ENCODE measurements around the gene MOCOS. TPM values are rescaled to one million over a fixed set of nuclear protein-coding genes. Genes with fewer than 3 reads are reported as not detected.

The MOCOS gene
- total and polyA plus RNA-seq, 2 experiments from 2014 or later = 0.27 to 0.60 TPM

GRCh38 chr18:36247036-36247435, 59.7 kb downstream of the MOCOS start:
- H3K27ac ChIP-seq = no peak overlapping the region
- H3K27me3 ChIP-seq = no peaks in the 10 kb centered on the region
- DNase-seq (ENCODE audit: low read depth in 1 of 2, low spot score in 1 of 2) = no peak
- no peaks in the 10 kb centered on the region for H3K9me3 ChIP-seq (ENCODE audit: low read depth)
- H3K4me1 ChIP-seq (ENCODE audit: low read depth) = no peaks in the 10 kb centered on the region
- TF ChIP-seq CTCF (IDR thresholded peaks at IDR 0.05; ENCODE audit: low read depth, low read length) = no peak
- no peak overlapping the region for H3K4me3 ChIP-seq
- H3K36me3 ChIP-seq = no peaks in the 10 kb centered on the region

GRCh38 chr18:36249392-36249791, 62.1 kb downstream of the MOCOS start:
- H3K36me3 ChIP-seq = no peaks in the 10 kb centered on the region
- H3K27ac ChIP-seq = no peak overlapping the region
- H3K4me3 ChIP-seq = no peak overlapping the region
- no peaks in the 10 kb centered on the region for H3K9me3 ChIP-seq (ENCODE audit: low read depth)
- no peaks in the 10 kb centered on the region for H3K27me3 ChIP-seq
- peaks cover 4% of the 10 kb centered on the region for H3K4me1 ChIP-seq (ENCODE audit: low read depth)
- no peak for TF ChIP-seq CTCF (IDR thresholded peaks at IDR 0.05; ENCODE audit: low read depth, low read length)
- DNase-seq (ENCODE audit: low read depth in 1 of 2, low spot score in 1 of 2) = no peak

GRCh38 chr18:36250827-36251226, 63.5 kb downstream of the MOCOS start:
- no peak for TF ChIP-seq CTCF (IDR thresholded peaks at IDR 0.05; ENCODE audit: low read depth, low read length)
- no peaks in the 10 kb centered on the region for H3K36me3 ChIP-seq
- no peaks in the 10 kb centered on the region for H3K9me3 ChIP-seq (ENCODE audit: low read depth)
- no peak overlapping the region for H3K27ac ChIP-seq
- H3K4me3 ChIP-seq = no peak overlapping the region
- H3K27me3 ChIP-seq = no peaks in the 10 kb centered on the region
- DNase-seq (ENCODE audit: low read depth in 1 of 2, low spot score in 1 of 2) = no peak
- H3K4me1 ChIP-seq (ENCODE audit: low read depth) = peaks cover 4% of the 10 kb centered on the region

- Histone ChIP-seq H3K27me3 (no peaks in the 10 kb centered on the region), H3K4me1 (ENCODE audit: low read depth) (peaks cover 4% of the 10 kb centered on the region), H3K4me3 (no peak overlapping the region), H3K27ac (peak overlapping the region; percentile 27), H3K9me3 (ENCODE audit: low read depth) (no peaks in the 10 kb centered on the region), H3K36me3 (no peaks in the 10 kb centered on the region)
- TF ChIP-seq CTCF (IDR thresholded peaks at IDR 0.05; ENCODE audit: low read depth, low read length) = no peak
- peak in 1 of 2 donors; percentile 40 for DNase-seq (ENCODE audit: low read depth in 1 of 2, low spot score in 1 of 2)
Measured at GRCh38 chr18:36255072-36255698, 67.9 kb downstream of the MOCOS start.

GRCh38 chr18:36256094-36256493, 68.8 kb downstream of the MOCOS start:
- H3K4me1 ChIP-seq (ENCODE audit: low read depth) = peaks cover 4% of the 10 kb centered on the region
- DNase-seq (ENCODE audit: low read depth in 1 of 2, low spot score in 1 of 2) = no peak

More at GRCh38 chr18:36256094-36256493, 68.8 kb downstream of the MOCOS start:
- H3K27me3 ChIP-seq = no peaks in the 10 kb centered on the region
- H3K4me3 ChIP-seq = no peak overlapping the region
- H3K9me3 ChIP-seq (ENCODE audit: low read depth) = no peaks in the 10 kb centered on the region
- no peak for TF ChIP-seq CTCF (IDR thresholded peaks at IDR 0.05; ENCODE audit: low read depth, low read length)
- no peaks in the 10 kb centered on the region for H3K36me3 ChIP-seq
- H3K27ac ChIP-seq = no peak overlapping the region
